Measurements from ENCODE around the gene BBIP1. TPM values are rescaled to one million over a fixed set of nuclear protein-coding genes. Genes with fewer than 3 reads are reported as not detected.

Gene BBIP1
- total and polyA plus RNA-seq, 2 experiments from 2014 or later: 14.8 to 56.5 TPM

DNA sequence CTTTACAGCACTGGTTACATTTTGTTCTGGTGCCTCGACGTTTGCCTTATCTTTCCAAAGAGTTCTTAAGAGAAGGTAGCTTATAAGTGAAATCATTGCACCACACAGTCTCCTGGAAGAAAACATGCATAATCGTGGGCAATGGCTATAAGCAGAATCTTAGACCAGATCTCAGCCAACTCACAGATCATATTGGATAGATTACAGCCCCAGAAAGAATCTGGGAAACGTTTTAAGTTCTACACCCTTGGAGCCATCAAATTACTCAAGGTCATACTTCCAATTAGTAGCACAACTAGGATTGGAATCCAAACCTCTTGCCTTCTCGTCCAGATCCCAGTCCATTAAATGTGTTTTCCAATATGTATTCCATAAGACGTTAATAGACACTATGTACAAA lies 56.0 kb downstream of the BBIP1 start:
- H3K79me2 ChIP-seq (replicated peaks; ENCODE audit: insufficient read depth): no peaks in the 10 kb centered on the region
- no peaks in the 10 kb centered on the region for H3F3A ChIP-seq (replicated peaks; ENCODE audit: low read depth)
- no peak overlapping the region for H3K4me3 Mint-ChIP-seq
- no peaks in the 10 kb centered on the region for H3K36me3 Mint-ChIP-seq (ENCODE audit: low read depth)
- DNase-seq (ENCODE audit: low spot score): no peak
- no peak overlapping the region for H3K27ac Mint-ChIP-seq
- H3K36me3 ChIP-seq (ENCODE audit: insufficient read depth): no peaks in the 10 kb centered on the region
- no peaks in the 10 kb centered on the region for H3K27me3 ChIP-seq (ENCODE audit: insufficient read depth)
- TF ChIP-seq, protein P1, sequence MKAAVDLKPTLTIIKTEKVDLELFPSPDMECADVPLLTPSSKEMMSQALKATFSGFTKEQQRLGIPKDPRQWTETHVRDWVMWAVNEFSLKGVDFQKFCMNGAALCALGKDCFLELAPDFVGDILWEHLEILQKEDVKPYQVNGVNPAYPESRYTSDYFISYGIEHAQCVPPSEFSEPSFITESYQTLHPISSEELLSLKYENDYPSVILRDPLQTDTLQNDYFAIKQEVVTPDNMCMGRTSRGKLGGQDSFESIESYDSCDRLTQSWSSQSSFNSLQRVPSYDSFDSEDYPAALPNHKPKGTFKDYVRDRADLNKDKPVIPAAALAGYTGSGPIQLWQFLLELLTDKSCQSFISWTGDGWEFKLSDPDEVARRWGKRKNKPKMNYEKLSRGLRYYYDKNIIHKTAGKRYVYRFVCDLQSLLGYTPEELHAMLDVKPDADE (IDR thresholded peaks at IDR 0.05): no peak
- TF ChIP-seq STAT1 (IDR thresholded peaks at IDR 0.05; ENCODE audit: unreplicated experiment) (no peak), JUNB (IDR thresholded peaks at IDR 0.05; ENCODE audit: unreplicated experiment) (no peak), NANOG (IDR thresholded peaks at IDR 0.05; ENCODE audit: borderline replicate concordance) (no peak)
- TF ChIP-seq, protein P2, sequence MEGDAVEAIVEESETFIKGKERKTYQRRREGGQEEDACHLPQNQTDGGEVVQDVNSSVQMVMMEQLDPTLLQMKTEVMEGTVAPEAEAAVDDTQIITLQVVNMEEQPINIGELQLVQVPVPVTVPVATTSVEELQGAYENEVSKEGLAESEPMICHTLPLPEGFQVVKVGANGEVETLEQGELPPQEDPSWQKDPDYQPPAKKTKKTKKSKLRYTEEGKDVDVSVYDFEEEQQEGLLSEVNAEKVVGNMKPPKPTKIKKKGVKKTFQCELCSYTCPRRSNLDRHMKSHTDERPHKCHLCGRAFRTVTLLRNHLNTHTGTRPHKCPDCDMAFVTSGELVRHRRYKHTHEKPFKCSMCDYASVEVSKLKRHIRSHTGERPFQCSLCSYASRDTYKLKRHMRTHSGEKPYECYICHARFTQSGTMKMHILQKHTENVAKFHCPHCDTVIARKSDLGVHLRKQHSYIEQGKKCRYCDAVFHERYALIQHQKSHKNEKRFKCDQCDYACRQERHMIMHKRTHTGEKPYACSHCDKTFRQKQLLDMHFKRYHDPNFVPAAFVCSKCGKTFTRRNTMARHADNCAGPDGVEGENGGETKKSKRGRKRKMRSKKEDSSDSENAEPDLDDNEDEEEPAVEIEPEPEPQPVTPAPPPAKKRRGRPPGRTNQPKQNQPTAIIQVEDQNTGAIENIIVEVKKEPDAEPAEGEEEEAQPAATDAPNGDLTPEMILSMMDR (conservative IDR thresholded peaks at IDR 0.05; ENCODE audit: low read depth in 2 of 2): no peak
- no peak overlapping the region for H2AFZ ChIP-seq
- no peak overlapping the region for H3K27ac ChIP-seq (ENCODE audit: low read depth)
- no peaks in the 10 kb centered on the region for H3K9me3 Mint-ChIP-seq
- no peak overlapping the region for H3K4me3 ChIP-seq
- H3K4me1 Mint-ChIP-seq: peaks cover 17% of the 10 kb centered on the region
- no peaks in the 10 kb centered on the region for H4K20me1 ChIP-seq (replicated peaks; ENCODE audit: insufficient read depth)
- peaks cover 4% of the 10 kb centered on the region for H3K27me3 Mint-ChIP-seq (ENCODE audit: insufficient read depth, low read depth, poor library complexity)
- no peaks in the 10 kb centered on the region for H3K4me1 ChIP-seq (ENCODE audit: insufficient read depth)
- no peak overlapping the region for H3K4me2 ChIP-seq
- ATAC-seq: no peak
- peaks cover 5% of the 10 kb centered on the region for H3K9me2 ChIP-seq (ENCODE audit: insufficient read depth)

DNA sequence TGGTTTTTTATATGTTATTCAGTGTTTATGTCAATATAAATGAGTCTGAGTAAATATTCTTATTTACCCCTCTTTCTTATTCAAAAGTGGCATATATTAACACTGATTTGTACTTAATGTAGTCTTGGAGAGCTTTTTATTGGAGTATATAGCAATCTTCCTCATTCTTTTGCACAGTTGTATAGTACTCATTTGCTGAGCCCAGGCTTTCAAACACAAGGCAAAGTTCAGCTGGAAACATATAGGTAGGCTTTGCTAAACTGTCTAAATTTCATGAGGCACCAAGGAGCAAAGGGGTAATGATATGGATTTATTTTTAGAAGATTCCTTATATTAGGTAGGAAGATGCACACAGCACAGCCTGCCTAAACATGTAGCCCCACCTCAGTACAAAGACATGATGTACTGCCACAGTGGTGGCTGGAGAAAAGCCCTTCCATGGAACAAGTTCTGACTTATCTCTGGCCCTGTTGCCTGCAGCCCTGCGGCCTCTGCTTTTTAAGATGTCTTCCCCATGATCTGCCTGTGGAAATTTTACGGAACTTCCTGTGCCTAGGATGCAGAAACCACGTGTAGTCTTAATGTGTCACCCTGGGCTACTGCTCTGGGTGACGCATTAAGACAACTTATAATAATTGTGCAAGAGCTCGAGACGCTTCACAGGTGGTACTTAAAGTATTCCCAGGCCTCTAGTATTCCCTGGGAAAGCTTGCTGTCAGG lies 56.9 kb downstream of the BBIP1 start:
- Mint-ChIP-seq H3K9me3 (no peaks in the 10 kb centered on the region), H3K4me1 (peaks cover 11% of the 10 kb centered on the region), H3K36me3 (ENCODE audit: low read depth) (no peaks in the 10 kb centered on the region), H3K27ac (no peak overlapping the region), H3K27me3 (ENCODE audit: insufficient read depth, low read depth, poor library complexity) (peaks cover 2% of the 10 kb centered on the region), H3K4me3 (no peak overlapping the region)
- Histone ChIP-seq H4K20me1 (replicated peaks; ENCODE audit: insufficient read depth) (no peaks in the 10 kb centered on the region), H3K4me2 (no peak overlapping the region), H3K79me2 (replicated peaks; ENCODE audit: insufficient read depth) (no peaks in the 10 kb centered on the region), H3K9me2 (ENCODE audit: insufficient read depth) (peaks cover 5% of the 10 kb centered on the region), H3K27ac (ENCODE audit: low read depth) (no peak overlapping the region), H3K4me3 (no peak overlapping the region), H3K4me1 (ENCODE audit: insufficient read depth) (no peaks in the 10 kb centered on the region), H3K27me3 (ENCODE audit: insufficient read depth) (no peaks in the 10 kb centered on the region), H3F3A (replicated peaks; ENCODE audit: low read depth) (no peaks in the 10 kb centered on the region), H2AFZ (no peak overlapping the region), H3K36me3 (ENCODE audit: insufficient read depth) (no peaks in the 10 kb centered on the region)
- ATAC-seq (no peak), DNase-seq (ENCODE audit: low spot score) (no peak)
- TF ChIP-seq, protein P3, sequence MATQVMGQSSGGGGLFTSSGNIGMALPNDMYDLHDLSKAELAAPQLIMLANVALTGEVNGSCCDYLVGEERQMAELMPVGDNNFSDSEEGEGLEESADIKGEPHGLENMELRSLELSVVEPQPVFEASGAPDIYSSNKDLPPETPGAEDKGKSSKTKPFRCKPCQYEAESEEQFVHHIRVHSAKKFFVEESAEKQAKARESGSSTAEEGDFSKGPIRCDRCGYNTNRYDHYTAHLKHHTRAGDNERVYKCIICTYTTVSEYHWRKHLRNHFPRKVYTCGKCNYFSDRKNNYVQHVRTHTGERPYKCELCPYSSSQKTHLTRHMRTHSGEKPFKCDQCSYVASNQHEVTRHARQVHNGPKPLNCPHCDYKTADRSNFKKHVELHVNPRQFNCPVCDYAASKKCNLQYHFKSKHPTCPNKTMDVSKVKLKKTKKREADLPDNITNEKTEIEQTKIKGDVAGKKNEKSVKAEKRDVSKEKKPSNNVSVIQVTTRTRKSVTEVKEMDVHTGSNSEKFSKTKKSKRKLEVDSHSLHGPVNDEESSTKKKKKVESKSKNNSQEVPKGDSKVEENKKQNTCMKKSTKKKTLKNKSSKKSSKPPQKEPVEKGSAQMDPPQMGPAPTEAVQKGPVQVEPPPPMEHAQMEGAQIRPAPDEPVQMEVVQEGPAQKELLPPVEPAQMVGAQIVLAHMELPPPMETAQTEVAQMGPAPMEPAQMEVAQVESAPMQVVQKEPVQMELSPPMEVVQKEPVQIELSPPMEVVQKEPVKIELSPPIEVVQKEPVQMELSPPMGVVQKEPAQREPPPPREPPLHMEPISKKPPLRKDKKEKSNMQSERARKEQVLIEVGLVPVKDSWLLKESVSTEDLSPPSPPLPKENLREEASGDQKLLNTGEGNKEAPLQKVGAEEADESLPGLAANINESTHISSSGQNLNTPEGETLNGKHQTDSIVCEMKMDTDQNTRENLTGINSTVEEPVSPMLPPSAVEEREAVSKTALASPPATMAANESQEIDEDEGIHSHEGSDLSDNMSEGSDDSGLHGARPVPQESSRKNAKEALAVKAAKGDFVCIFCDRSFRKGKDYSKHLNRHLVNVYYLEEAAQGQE (IDR thresholded peaks at IDR 0.05; ENCODE audit: unreplicated experiment): no peak
- TF ChIP-seq NANOG (IDR thresholded peaks at IDR 0.05; ENCODE audit: borderline replicate concordance) (no peak), EZH2phosphoT487 (IDR thresholded peaks at IDR 0.05; ENCODE audit: unreplicated experiment) (no peak), ZNF331 (CRISPR knock-in tag; IDR thresholded peaks at IDR 0.05; ENCODE audit: low read depth) (no peak), STAT1 (IDR thresholded peaks at IDR 0.05; ENCODE audit: unreplicated experiment) (no peak)

All from GM23338 (cell line).